ENCODE results near the gene MEGF11.

DNA sequence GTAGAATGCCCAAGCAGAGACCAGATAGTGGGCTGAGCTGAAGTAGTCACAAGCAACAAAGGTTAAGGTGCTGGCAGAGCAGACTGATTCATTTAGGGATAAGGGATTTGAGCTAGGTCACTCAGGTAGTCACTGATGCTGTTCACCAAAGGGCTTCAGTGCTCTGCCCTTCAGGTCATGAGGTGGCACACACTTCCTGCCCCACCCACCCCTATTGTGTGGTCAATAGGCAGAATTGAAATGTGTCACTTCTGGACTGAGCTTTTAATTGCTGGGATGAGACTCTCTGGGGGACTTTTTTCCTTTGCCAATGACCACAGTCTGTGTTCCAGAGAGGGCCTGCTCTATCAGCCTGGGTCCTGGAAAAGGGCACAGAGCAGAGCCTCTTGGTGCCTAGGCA, 37.0 kb upstream of the MEGF11 start:
- TF ChIP-seq, protein P1, sequence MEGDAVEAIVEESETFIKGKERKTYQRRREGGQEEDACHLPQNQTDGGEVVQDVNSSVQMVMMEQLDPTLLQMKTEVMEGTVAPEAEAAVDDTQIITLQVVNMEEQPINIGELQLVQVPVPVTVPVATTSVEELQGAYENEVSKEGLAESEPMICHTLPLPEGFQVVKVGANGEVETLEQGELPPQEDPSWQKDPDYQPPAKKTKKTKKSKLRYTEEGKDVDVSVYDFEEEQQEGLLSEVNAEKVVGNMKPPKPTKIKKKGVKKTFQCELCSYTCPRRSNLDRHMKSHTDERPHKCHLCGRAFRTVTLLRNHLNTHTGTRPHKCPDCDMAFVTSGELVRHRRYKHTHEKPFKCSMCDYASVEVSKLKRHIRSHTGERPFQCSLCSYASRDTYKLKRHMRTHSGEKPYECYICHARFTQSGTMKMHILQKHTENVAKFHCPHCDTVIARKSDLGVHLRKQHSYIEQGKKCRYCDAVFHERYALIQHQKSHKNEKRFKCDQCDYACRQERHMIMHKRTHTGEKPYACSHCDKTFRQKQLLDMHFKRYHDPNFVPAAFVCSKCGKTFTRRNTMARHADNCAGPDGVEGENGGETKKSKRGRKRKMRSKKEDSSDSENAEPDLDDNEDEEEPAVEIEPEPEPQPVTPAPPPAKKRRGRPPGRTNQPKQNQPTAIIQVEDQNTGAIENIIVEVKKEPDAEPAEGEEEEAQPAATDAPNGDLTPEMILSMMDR (IDR thresholded peaks at IDR 0.05) = no peak
- no peak for TF ChIP-seq POLR2A (IDR thresholded peaks at IDR 0.05)
